Measurements from ENCODE around the gene AK5.

AK5 gene

GRCh38 chr1:77589231-77589630, 307.4 kb downstream of the AK5 start:
- no peak for DNase-seq (ENCODE audit: low read depth in 2 of 2)

GRCh38 chr1:77590651-77591050, 308.8 kb downstream of the AK5 start:
- no peak for DNase-seq (ENCODE audit: low read depth in 2 of 2)

- DNase-seq (ENCODE audit: low read depth in 2 of 2) = no peak
These were observed 311.1 kb downstream of the AK5 start for GRCh38 chr1:77592906-77593305.

GRCh38 chr1:77594366-77595112, 312.7 kb downstream of the AK5 start:
- DNase-seq (ENCODE audit: low read depth in 2 of 2) = no peak

- DNase-seq (ENCODE audit: low read depth in 2 of 2) = no peak
These were observed 315.5 kb downstream of the AK5 start for GRCh38 chr1:77597310-77597709.

- DNase-seq (ENCODE audit: low read depth in 2 of 2) = no peak
These were observed 323.6 kb downstream of the AK5 start for GRCh38 chr1:77605246-77606026.

- no peak for DNase-seq (ENCODE audit: low read depth in 2 of 2)
These were observed 327.1 kb downstream of the AK5 start for GRCh38 chr1:77608893-77609292.
